ENCODE results near the gene RELA.
A peak's percentile ranks its signal among the peaks of the same experiment; 100 is the strongest.

RELA gene

GRCh38 chr11:65611758-65612603 is 50.7 kb downstream of the RELA start:
- DNase-seq, result no peak

GRCh38 chr11:65611028-65611757 is 51.5 kb downstream of the RELA start:
- DNase-seq, result no peak

- DNase-seq, result no peak
These were observed 52.3 kb downstream of the RELA start for GRCh38 chr11:65610404-65610803.

GRCh38 chr11:65609665-65610064 is 53.1 kb downstream of the RELA start:
- DNase-seq, result no peak

- no peak for DNase-seq
These were observed 53.5 kb downstream of the RELA start for GRCh38 chr11:65609229-65609628.

- no peak for DNase-seq
These were observed 54.9 kb downstream of the RELA start for GRCh38 chr11:65607614-65608426.

- DNase-seq, result peak; percentile 66
These were observed 55.7 kb downstream of the RELA start for GRCh38 chr11:65606876-65607613.

GRCh38 chr11:65604258-65604657 is 58.5 kb downstream of the RELA start:
- DNase-seq, result no peak

Measured in SHP77 treated with DMSO at 0.1 percent for 48 hours (cell line).